ENCODE data around the gene PLEK2.
"Not testable (repeated sequence)": the region's sequence is repeated elsewhere in the genome, so short reads cannot be mapped to it uniquely, and the experiment has no call there.

PLEK2 gene

GRCh38 chr14:67357969-67358354 is 54.0 kb downstream of the PLEK2 start:
- DNase-seq: no peak

DNA sequence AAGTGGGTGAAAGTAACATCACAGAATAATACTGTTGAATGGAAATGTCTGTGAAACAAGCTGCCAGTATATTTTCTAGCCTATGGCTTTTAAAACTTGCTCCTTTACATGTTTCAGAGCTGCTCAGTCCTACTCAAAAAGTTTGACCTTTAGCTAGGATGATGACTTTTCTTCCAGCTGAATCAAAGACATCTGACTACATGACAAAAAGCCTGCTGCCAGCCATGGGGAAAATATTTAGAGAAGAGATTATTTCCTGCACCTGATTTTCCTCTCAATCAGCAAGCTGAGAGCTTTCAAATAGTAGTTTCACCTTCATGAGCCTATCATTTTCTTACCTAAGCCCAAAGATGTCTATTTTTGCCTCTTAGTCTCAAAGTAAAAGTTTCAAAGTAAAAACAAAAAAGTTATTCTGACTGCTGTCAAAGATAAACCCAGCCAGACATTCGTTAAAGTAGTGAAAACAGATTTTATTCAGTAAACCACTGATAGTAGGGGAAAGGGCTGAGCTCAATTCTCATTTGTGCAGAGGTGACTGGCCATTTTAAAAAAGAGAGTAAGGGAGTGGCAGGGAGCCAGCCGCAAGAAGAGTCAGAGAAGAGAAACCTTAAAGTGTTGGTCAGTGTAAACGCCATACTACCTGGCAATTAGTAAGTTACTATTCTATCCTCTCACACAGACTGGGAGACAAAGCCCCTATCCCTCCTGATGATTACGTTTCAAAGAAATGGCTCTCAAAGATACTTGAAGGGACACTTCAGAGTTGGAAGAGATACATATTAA is 54.6 kb downstream of the PLEK2 start:
- no peak for DNase-seq

DNA sequence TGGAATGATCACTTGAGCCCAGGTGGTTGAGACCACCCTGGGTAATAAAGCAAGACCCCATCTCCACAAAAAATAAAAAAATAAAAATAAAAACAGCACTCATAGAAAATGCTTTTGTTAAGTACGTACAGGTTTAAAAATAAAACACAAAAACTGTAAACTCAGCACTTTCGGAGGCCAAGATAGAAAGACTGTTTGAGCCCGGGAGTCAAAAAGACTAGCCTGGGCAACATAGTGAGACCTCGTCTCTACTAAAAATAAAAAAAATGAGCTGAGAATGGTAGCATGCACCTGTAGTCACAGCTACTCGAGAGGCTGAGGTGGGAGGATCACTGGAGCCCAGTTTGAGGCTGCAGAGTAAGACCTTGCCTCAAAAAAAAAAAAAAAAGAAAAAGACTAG is 59.9 kb downstream of the PLEK2 start:
- DNase-seq: no peak

GRCh38 chr14:67345583-67345982 is 66.4 kb downstream of the PLEK2 start:
- no peak for DNase-seq

DNA sequence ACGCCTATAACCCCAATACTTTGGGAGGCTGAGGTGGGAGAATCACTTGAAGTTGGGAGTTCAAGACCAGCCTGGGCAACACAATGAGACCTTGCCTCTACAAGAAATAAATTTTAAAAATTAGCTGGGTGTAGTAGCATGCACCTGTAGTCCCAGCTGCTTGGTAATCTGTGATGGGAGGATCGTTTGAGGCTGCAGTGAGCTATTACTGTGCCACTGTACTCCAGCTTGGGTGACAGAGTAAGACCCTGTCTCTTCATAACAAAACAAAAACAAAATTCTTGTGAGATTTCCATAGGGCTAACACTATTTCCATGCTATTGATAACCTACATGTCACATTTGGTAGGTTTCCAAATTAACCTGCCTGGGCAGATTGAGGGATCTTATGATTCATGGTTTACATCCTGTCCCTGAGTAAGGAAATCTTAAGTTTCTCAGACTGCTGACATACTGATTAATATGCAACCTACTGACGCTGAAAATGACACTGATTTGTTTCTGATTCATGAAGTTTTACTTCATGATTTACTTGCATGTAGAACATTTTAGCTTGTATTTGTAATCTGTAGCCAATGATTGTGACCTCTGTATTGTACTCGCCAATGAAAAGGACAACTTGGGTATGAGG is 68.2 kb downstream of the PLEK2 start:
- no peak for DNase-seq

GRCh38 chr14:67341231-67341630 is 70.7 kb downstream of the PLEK2 start:
- DNase-seq: not testable (repeated sequence)

Measured in SHP77 treated with DMSO at 0.1 percent for 48 hours (cell line).